GM23338 (cell line): ENCODE measurements around the gene CNOT10.
"Not testable (repeated sequence)": the region's sequence is repeated elsewhere in the genome, so short reads cannot be mapped to it uniquely, and the experiment has no call there.

ENCODE experiments used
- CREB1 ChIP-seq: fragments of 250-450 bp; sonication (Bioruptor Pico); IDR thresholded peaks from 2 replicates; pipeline ENCODE4 v1.5.0; 2020; ENCODE audit warnings: low read depth, mild to moderate bottlenecking, moderate library complexity
- POLR2AphosphoS5 ChIP-seq: IDR thresholded peaks from 2 replicates; pipeline ENCODE4 v1.6.1; 2016; ENCODE audit warnings: antibody characterized with exemption, low read depth

- TF ChIP-seq CREB1, POLR2AphosphoS5: not testable (repeated sequence)
Observed at GRCh38 chr3:32664630-32665075, 20.3 kb upstream of the CNOT10 start.
